GM12878 (cell line): Measurements from ENCODE around the gene ADD1. TPM values are rescaled to one million over a fixed set of nuclear protein-coding genes. Genes with fewer than 3 reads are reported as not detected.

Source experiments
- CHD1 ChIP-seq: IDR thresholded peaks from 2 replicates; pipeline ENCODE4 v1.6.1; 2012; ENCODE audit warnings: low read depth, low read length, improper control_type of control experiment
- IKZF1 ChIP-seq: fragments of 450-650 bp; conservative IDR thresholded peaks from 2 replicates; pipeline ENCODE4 v1.6.1; 2017; ENCODE audit warnings: antibody characterized with exemption, mild to moderate bottlenecking
- IKZF2 ChIP-seq, 2 experiments: fragments of 450-650 bp; IDR thresholded peaks; 2 replicates each; pipeline ENCODE4 v1.6.1; 2017; ENCODE audit warnings: mild to moderate bottlenecking in 2 of 2, moderate library complexity in 2 of 2
- IRF5 ChIP-seq: fragments of 450-650 bp; IDR thresholded peaks from 2 replicates; pipeline ENCODE4 v1.6.1; 2017; ENCODE audit warnings: borderline replicate concordance
- JUNB ChIP-seq: IDR thresholded peaks from 2 replicates; pipeline ENCODE4 v1.6.1; 2016; ENCODE audit warnings: antibody characterized with exemption, mild to moderate bottlenecking
- MAX ChIP-seq: IDR thresholded peaks from 2 replicates; pipeline ENCODE4 v1.6.1; 2012; ENCODE audit warnings: low read depth, low read length, improper control_type of control experiment
- PAX8 ChIP-seq: fragments of 450-650 bp; IDR thresholded peaks from 2 replicates; pipeline ENCODE4 v1.6.1; 2017; ENCODE audit warnings: mild to moderate bottlenecking, moderate library complexity
- SMAD1 ChIP-seq: fragments of 450-650 bp; IDR thresholded peaks from 2 replicates; pipeline ENCODE4 v1.6.1; 2018; ENCODE audit warnings: mild to moderate bottlenecking, low read depth; ENCODE audit not compliant: partially characterized antibody
- SREBF2 ChIP-seq: IDR thresholded peaks from 2 replicates; pipeline ENCODE4 v1.6.1; 2012; ENCODE audit warnings: mild to moderate bottlenecking, low read length
- YY1 ChIP-seq: IDR thresholded peaks from 2 replicates; pipeline ENCODE4 v1.6.1; 2011; ENCODE audit warnings: low read depth, mild to moderate bottlenecking, low read length
- ZBED1 ChIP-seq: IDR thresholded peaks from 2 replicates; pipeline ENCODE4 v1.6.1; 2016; ENCODE audit warnings: borderline replicate concordance
- polyA plus RNA-seq, 11 experiments: library from polyadenylated mRNA; depleted of rRNA in 4 of 11; unstranded in 6 of 11; stranded (reverse) in 5 of 11; fragments of >200 nt; fragmentation: Nextera tagmentation in 4 of 11; fragmentation: Illumina TruSeq in 1 of 11; extraction: Ambion mirVana in 4 of 11; extraction: Trizol in 1 of 11; gene quantifications; 1 replicate in 1 of 11; 2 replicates in 10 of 11; pipeline versions ENCODE4 v1.2.1 to v1.2.3, GENCODE V29; 2011 to 2016; ENCODE audit warnings: inconsistent platforms in 2 of 11, missing spikeins in 2 of 11, low read depth in 1 of 11
- total RNA-seq, 4 experiments: library from RNA; depleted of rRNA in 3 of 4; stranded (reverse); fragments of >200 nt in 3 of 4; fragmentation: Illumina TruSeq in 1 of 4; extraction: Trizol in 1 of 4; gene quantifications; 2 replicates each; pipeline versions ENCODE4 v1.2.1 to v1.2.3, GENCODE V29; 2013 to 2021

ADD1 gene
- total and polyA plus RNA-seq, 10 of the 15 experiments (the other 5 are each of a cell fraction or from before 2014, with no cell fraction given): 21.6 to 182 (median 105) TPM

GRCh38 chr4:2934077-2934812, 90.6 kb downstream of the ADD1 start (continued):
- peak; percentile 57 for TF ChIP-seq IKZF1
- peak; percentile 55 to 64; a peak in 3 of 4 replicates for TF ChIP-seq IKZF2 (IDR thresholded peaks at IDR 0.05)
- TF ChIP-seq JUNB: no peak
- TF ChIP-seq CHD1: no peak
- no peak for TF ChIP-seq MAX
- no peak for TF ChIP-seq ZBED1
- no peak for TF ChIP-seq SMAD1
- TF ChIP-seq SREBF2: no peak
- no peak for TF ChIP-seq YY1
- TF ChIP-seq IRF5: no peak
- no peak for TF ChIP-seq PAX8
